ENCODE data around the gene MUS81.

The MUS81 gene

DNA sequence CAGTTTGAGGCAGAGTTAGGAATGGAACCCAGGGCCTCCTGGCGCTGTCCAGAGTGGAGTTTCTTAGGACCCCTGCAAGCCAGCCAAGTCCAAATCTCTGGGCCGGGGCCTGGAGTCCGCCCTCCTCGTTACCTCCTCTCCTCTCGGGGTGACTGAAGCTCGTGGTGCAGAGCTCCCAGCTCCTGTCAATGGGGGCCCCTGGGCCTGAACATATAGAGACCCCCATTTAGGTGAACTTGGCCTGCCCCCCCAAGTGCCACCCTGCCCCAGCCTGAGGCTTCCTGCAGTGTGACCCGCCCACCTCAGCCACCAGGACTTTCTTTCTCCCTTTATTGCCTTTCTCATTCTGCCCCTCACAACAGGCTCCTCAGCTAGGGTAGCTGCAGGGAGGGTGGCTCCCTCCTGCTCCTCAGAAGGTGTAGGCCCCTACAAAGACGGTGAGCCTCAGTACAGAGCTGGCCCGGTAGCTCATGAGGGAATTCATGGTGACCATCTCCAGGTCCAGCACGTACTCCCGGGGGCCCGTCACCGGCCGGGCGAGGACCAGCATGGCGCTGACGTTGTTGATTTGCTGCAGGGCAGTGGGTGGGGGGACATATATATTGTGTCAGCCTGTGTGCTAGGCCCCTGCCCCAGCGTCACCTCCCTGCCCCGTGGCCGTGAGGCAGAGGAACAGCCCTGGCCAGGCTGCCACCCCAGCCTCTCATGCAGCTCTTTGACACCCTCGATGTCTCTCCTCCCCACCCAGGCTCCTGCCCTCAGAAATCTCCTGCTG, 6.5 kb downstream of the MUS81 start:
- TF ChIP-seq, protein P1, sequence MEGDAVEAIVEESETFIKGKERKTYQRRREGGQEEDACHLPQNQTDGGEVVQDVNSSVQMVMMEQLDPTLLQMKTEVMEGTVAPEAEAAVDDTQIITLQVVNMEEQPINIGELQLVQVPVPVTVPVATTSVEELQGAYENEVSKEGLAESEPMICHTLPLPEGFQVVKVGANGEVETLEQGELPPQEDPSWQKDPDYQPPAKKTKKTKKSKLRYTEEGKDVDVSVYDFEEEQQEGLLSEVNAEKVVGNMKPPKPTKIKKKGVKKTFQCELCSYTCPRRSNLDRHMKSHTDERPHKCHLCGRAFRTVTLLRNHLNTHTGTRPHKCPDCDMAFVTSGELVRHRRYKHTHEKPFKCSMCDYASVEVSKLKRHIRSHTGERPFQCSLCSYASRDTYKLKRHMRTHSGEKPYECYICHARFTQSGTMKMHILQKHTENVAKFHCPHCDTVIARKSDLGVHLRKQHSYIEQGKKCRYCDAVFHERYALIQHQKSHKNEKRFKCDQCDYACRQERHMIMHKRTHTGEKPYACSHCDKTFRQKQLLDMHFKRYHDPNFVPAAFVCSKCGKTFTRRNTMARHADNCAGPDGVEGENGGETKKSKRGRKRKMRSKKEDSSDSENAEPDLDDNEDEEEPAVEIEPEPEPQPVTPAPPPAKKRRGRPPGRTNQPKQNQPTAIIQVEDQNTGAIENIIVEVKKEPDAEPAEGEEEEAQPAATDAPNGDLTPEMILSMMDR (IDR thresholded peaks at IDR 0.05; ENCODE audit: low read depth, low read length), result no peak
- no peak overlapping the region for H3K4me3 ChIP-seq (replicated peaks in 1 of 2; ENCODE audit: low read depth in 2 of 2, low read length in 2 of 2)

DNA sequence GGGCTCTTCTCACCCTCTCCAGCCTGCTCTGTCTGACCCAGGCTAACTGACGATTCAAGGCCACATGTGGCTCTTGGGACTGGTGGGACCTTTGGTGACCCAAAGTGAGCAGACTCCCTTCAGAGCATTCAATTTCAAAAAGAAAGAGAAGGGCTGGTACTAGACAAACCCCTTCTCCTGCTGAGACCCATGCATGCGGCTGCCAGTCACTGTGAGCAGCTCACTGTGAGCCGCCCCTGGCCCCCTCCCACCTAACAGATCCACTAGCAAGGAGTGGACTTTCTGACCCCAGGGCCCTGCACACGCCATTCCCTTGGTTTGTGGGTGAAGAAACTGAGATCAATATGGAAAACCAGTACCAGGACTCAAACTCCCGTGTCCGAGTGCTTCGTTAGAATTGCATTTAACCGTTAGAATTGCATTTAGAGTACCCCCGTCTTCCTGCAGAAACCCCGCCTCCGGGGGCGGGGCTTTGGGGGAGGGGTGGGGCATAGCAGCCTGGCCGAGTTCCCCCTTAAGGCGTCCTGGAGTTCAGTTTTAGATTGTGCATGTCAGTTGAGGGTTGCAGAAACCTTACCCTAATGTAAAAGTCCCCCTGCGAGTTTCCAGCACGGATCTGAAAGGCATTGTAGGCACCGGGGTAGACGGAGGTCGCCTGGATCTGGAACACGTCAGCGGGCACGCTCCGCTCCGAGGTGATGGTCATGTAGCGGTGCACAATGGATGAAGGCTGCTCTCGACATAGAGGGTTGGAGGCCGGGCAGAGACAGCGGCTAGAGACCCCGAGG, 7.2 kb downstream of the MUS81 start:
- TF ChIP-seq, protein P1 (IDR thresholded peaks at IDR 0.05; ENCODE audit: low read depth, low read length), result no peak
- DNase-seq (ENCODE audit: low read depth in 2 of 2), result no peak
- H3K4me3 ChIP-seq (replicated peaks in 1 of 2; ENCODE audit: low read depth in 2 of 2, low read length in 2 of 2), result no peak overlapping the region

More for the DNA sequence above, 6.5 kb downstream of the MUS81 start:
- no peak for DNase-seq (ENCODE audit: low read depth in 2 of 2)

DNA sequence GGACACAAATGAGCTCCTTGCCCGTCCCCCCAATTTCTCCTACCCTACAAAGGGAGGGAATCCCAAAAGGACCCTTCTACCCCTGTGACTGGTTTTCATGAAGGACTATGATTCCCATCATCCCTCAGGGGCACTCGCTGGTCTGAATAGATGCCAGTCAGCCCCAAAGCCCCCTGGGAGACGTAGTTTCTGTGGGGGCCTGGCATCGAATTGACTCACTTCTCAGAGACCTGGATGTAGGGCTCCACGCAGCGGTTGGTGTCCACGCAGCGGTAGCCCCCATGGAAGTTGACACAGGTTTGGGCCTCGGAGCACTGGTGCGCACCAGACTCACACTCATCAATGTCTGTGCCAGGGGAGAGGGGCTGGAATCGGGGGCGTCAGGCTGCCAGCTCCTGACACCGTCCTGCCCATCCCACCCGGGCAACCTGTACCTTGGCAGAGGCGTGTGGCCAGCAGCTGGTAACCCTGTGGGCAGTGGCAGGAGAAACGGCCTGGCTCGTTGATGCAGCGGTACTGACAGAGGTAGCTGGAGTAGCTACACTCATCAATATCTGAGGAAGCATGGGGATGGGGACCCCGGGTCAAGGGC, 7.9 kb downstream of the MUS81 start:
- TF ChIP-seq, protein P1 (IDR thresholded peaks at IDR 0.05; ENCODE audit: low read depth, low read length), result no peak
- DNase-seq (ENCODE audit: low read depth in 2 of 2), result no peak

DNA sequence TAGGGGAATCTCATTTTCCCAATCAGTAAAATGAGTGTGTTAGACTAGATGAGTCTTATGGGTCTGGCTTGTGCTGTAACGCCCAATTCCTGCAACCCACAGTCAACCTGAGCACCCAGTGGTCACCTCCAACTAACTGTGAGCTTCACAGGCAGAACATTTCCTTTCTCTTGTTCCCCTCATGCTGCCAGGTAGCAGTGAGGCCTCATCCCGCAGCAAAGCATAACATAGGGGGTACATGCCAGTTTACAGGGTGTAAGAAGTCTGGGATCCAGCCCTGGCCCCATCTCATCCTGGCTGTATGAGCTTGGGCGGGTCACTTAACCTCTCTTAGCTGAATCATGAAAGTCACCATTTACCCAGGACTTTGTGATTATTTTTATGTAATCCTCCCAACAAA, 8.7 kb downstream of the MUS81 start:
- H3K4me3 ChIP-seq (replicated peaks in 1 of 2; ENCODE audit: low read depth in 2 of 2, low read length in 2 of 2), result no peak overlapping the region
- DNase-seq (ENCODE audit: low read depth in 2 of 2), result no peak
- TF ChIP-seq, protein P1 (IDR thresholded peaks at IDR 0.05; ENCODE audit: low read depth, low read length), result no peak

More for the DNA sequence above, 7.9 kb downstream of the MUS81 start:
- no peak overlapping the region for H3K4me3 ChIP-seq (replicated peaks in 1 of 2; ENCODE audit: low read depth in 2 of 2, low read length in 2 of 2)

DNA sequence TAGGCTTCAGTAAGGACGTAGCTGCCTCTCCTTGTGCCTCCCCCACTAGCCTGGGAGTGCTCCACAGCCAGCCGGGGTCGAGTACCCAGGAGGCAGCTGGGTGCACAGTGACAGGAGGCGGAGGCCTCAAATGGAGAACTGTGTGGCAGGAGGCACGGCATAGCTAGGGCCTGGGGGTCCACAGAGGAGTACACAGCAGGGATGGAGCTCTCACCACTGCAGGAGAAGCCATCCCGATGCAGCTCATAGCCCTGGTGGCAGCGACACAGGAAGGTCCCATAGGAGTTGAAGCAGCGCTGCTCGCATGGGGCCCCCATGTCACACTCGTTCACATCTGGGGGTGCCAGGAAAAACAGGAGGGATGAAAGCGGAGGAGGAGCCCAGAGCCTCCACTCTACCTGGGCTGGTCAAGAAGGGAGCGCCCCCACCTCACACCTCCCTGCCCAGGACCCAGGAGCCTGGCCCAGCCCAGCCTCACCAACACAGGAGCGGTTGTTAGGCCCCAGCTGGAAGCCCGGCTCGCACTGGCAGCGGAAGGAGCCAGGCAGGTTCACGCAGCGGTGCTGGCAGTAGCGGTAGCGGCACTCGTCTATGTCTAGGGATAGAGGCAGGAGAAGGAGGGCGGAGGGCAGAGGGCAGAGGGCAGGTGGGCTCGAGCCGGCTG, 9.5 kb downstream of the MUS81 start:
- no peak overlapping the region for H3K4me3 ChIP-seq (replicated peaks in 1 of 2; ENCODE audit: low read depth in 2 of 2, low read length in 2 of 2)
- no peak for DNase-seq (ENCODE audit: low read depth in 2 of 2)
- TF ChIP-seq, protein P1 (IDR thresholded peaks at IDR 0.05; ENCODE audit: low read depth, low read length), result no peak

DNA sequence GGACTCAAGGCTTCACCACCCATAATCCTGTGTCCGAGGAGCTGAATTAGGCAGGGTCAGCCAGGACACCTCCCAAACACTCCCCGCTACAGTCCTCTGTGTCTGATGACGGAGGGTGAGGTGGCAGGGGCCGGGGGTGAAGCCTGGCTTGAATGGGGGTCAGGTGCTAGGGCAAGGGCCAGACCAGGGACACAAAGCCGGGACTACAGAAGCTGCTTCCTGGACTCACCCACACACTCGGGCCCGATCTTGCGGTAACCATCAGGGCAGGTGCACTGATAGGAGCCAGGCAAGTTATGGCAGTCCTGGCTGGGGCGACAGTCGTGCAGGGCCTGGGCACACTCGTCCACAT, 10.1 kb downstream of the MUS81 start:
- DNase-seq (ENCODE audit: low read depth in 2 of 2), result no peak
- TF ChIP-seq, protein P1 (IDR thresholded peaks at IDR 0.05; ENCODE audit: low read depth, low read length), result no peak
- peak overlapping the region in 1 of 2 donors; percentile 65 for H3K4me3 ChIP-seq (replicated peaks in 1 of 2; ENCODE audit: low read depth in 2 of 2, low read length in 2 of 2)

Data from cardiac fibroblast (primary cell).